Naive thymus-derived CD8-positive, alpha-beta T cell (primary cell): ENCODE data around the gene ARL16. TPM values are rescaled to one million over a fixed set of nuclear protein-coding genes. Genes with fewer than 3 reads are reported as not detected.
A peak's percentile ranks its signal among the peaks of the same experiment; 100 is the strongest.
"Not testable (repeated sequence)": the region's sequence is repeated elsewhere in the genome, so short reads cannot be mapped to it uniquely, and the experiment has no call there.

Experiments used
- ATAC-seq, 2 donors: fragments of 150-1000 bp; cut with Tn5 transposase in 1 of 2; sonication (Bioruptor Pico), chemical (Tn5 transposase) in 1 of 2; 1 replicate in 1 of 2; 2 replicates in 1 of 2; pipeline ENCODE4 v1.10.0; 2021; ENCODE audit warnings: mild to moderate bottlenecking in 2 of 2, moderate library complexity in 2 of 2
- POLR2A ChIA-PET: fragments of 350-600 bp; sonication (Branson Sonifier 250); formaldehyde crosslinking; loops from one replicate; lab custom pipeline; 2021; ENCODE audit warnings: antibody characterized with exemption; lab: Charles Lee
- DNase-seq, 10 donors: peaks; one replicate each; pipeline versions ENCODE4 v3.0.0 to v3.0.0-alpha.2; 2020 to 2022
- H3K27ac Mint-ChIP-seq, 10 donors: one replicate each; pipeline ENCODE4 v1.8.0; 2020 to 2022; ENCODE audit warnings: mild to moderate bottlenecking in 10 of 10, mixed read lengths in 10 of 10, moderate library complexity in 4 of 10, inconsistent platforms in 1 of 10
- H3K27me3 Mint-ChIP-seq, 5 donors: one replicate each; pipeline ENCODE4 v1.8.0; 2021 to 2022; ENCODE audit warnings: mixed read lengths in 5 of 5
- H3K36me3 Mint-ChIP-seq, 3 donors: one replicate each; pipeline ENCODE4 v1.8.0; 2020 to 2022; ENCODE audit warnings: mixed read lengths in 3 of 3, mild to moderate bottlenecking in 2 of 3, inconsistent platforms in 1 of 3
- H3K4me1 Mint-ChIP-seq, 4 donors: one replicate each; pipeline ENCODE4 v1.8.0; 2021 to 2022; ENCODE audit warnings: mixed read lengths in 4 of 4
- H3K4me3 Mint-ChIP-seq, 10 donors: one replicate each; pipeline ENCODE4 v1.8.0; 2020 to 2022; ENCODE audit warnings: mild to moderate bottlenecking in 10 of 10, mixed read lengths in 10 of 10, moderate library complexity in 6 of 10, inconsistent platforms in 1 of 10
- H3K9me3 Mint-ChIP-seq, 9 donors: one replicate each; pipeline ENCODE4 v1.8.0; 2020 to 2022; ENCODE audit warnings: mixed read lengths in 9 of 9, mild to moderate bottlenecking in 3 of 9, inconsistent platforms in 1 of 9, moderate library complexity in 1 of 9
- polyA plus RNA-seq, 3 donors: library from polyadenylated mRNA; unstranded; fragments of 300-500 nt; fragmentation: Illumina TruSeq; gene quantifications; one replicate each; pipeline ENCODE4 v1.2.3, GENCODE V29; 2021
- total RNA-seq, 8 experiments: library from RNA in 2 of 8; stranded (reverse) in 2 of 8; gene quantifications; one replicate each; pipeline ENCODE4 v1.2.3 and lab custom pipeline; 2021 to 2026

Gene ARL16
- total and polyA plus RNA-seq, 5 experiments from 2014 or later: 23.4 to 39.3 (median 26.8) TPM

GRCh38 chr17:81688616-81689015 lies 5.0 kb upstream of the ARL16 start:
- peaks cover 0 to 47% (median 0%) of the 10 kb centered on the region in 3 donors for H3K36me3 Mint-ChIP-seq
- ATAC-seq (no peak), DNase-seq (no peak)
- H3K4me1 Mint-ChIP-seq: peaks cover 20 to 42% (median 27%) of the 10 kb centered on the region in 4 donors
- POLR2A ChIA-PET: no interaction called here
- peaks cover 0 to 2% (median 0%) of the 10 kb centered on the region in 9 donors for H3K9me3 Mint-ChIP-seq
- peak overlapping the region in 1 of 10 donors; percentile 75 for H3K27ac Mint-ChIP-seq
- no peak overlapping the region for H3K4me3 Mint-ChIP-seq
- no peaks in the 10 kb centered on the region for H3K27me3 Mint-ChIP-seq

GRCh38 chr17:81687770-81688541 lies 4.4 kb upstream of the ARL16 start:
- DNase-seq: no peak
- peaks cover 0 to 2% (median 0%) of the 10 kb centered on the region in 9 donors for H3K9me3 Mint-ChIP-seq
- peaks cover 21 to 44% (median 29%) of the 10 kb centered on the region in 4 donors for H3K4me1 Mint-ChIP-seq
- peak overlapping the region in 2 of 10 donors; percentile 7 to 43 for H3K4me3 Mint-ChIP-seq
- ATAC-seq: no peak
- peak overlapping the region in 3 of 10 donors; percentile 28 to 91 (median 85) for H3K27ac Mint-ChIP-seq
- POLR2A ChIA-PET: interaction anchor here (0.8 to 5.8 kb wide), 2 partner anchors 15 to 23 kb away, joined by 3 to 75 read pairs; partner anchors contain the start of gene MRPL12
- peaks cover 0 to 47% (median 0%) of the 10 kb centered on the region in 3 donors for H3K36me3 Mint-ChIP-seq
- H3K27me3 Mint-ChIP-seq: no peaks in the 10 kb centered on the region

GRCh38 chr17:81686614-81687013 lies 3.0 kb upstream of the ARL16 start:
- H3K9me3 Mint-ChIP-seq: peaks cover 0 to 2% (median 0%) of the 10 kb centered on the region in 9 donors
- peak overlapping the region in 2 of 10 donors; percentile 29 to 84 for H3K4me3 Mint-ChIP-seq
- H3K27me3 Mint-ChIP-seq: no peaks in the 10 kb centered on the region
- DNase-seq (no peak), ATAC-seq (no peak)
- peaks cover 0 to 42% (median 0%) of the 10 kb centered on the region in 3 donors for H3K36me3 Mint-ChIP-seq
- POLR2A ChIA-PET: interaction anchor here (5.6 to 5.8 kb wide), 2 partner anchors 16 to 21 kb away, joined by 75 to 80 read pairs; partner anchors contain the start of genes CCDC137, MRPL12 and OXLD1
- peaks cover 21 to 56% (median 38%) of the 10 kb centered on the region in 4 donors for H3K4me1 Mint-ChIP-seq
- peak overlapping the region in 2 of 10 donors; percentile 79 to 88 for H3K27ac Mint-ChIP-seq

- DNase-seq: no peak
- Mint-ChIP-seq H3K27me3 (no peaks in the 10 kb centered on the region), H3K4me1 (peaks cover 18 to 59% (median 38%) of the 10 kb centered on the region in 4 donors)
Observed at GRCh38 chr17:81685108-81685507, 1.5 kb upstream of the ARL16 start.

GRCh38 chr17:81684442-81684911 lies 880 bp upstream of the ARL16 start:
- peaks cover 0 to 29% (median 0%) of the 10 kb centered on the region in 3 donors for H3K36me3 Mint-ChIP-seq
- ATAC-seq (no peak), DNase-seq (no peak)

More at GRCh38 chr17:81685108-81685507, 1.5 kb upstream of the ARL16 start:
- Mint-ChIP-seq H3K4me3 (peak overlapping the region; percentile 76 to 91 (median 83)), H3K36me3 (peaks cover 0 to 33% (median 0%) of the 10 kb centered on the region in 3 donors), H3K9me3 (peaks cover 0 to 2% (median 0%) of the 10 kb centered on the region in 9 donors), H3K27ac (peak overlapping the region in 9 of 10 donors; percentile 25 to 88 (median 84))
- no peak for ATAC-seq
- POLR2A ChIA-PET: interaction anchor here (4.1 to 5.8 kb wide), 3 partner anchors 11 to 19 kb away, joined by 20 to 80 read pairs (median 75); partner anchors contain the start of genes CCDC137, MRPL12 and OXLD1

GRCh38 chr17:81683208-81683583 lies 401 bp downstream of the ARL16 start:
- POLR2A ChIA-PET: interaction anchor here (0.6 to 5.8 kb wide), 26 partner anchors 8 to 1229 kb away, joined by 3 to 80 read pairs (median 4); partner anchors contain the start of genes CCDC137, CEP131, FAAP100 and MCRIP1
- ATAC-seq: peak; percentile 20 to 41
- H3K9me3 Mint-ChIP-seq: peaks cover 0 to 2% (median 0%) of the 10 kb centered on the region in 9 donors
- peak overlapping the region; percentile 66 to 98 (median 92) for H3K27ac Mint-ChIP-seq
- peaks cover 15 to 50% (median 30%) of the 10 kb centered on the region in 4 donors for H3K4me1 Mint-ChIP-seq
- no peak for DNase-seq
- H3K36me3 Mint-ChIP-seq: peaks cover 0 to 20% (median 0%) of the 10 kb centered on the region in 3 donors
- H3K4me3 Mint-ChIP-seq: peak overlapping the region; percentile 87 to 100 (median 98)
- H3K27me3 Mint-ChIP-seq: no peaks in the 10 kb centered on the region

More at GRCh38 chr17:81684442-81684911, 880 bp upstream of the ARL16 start:
- peaks cover 0 to 2% (median 0%) of the 10 kb centered on the region in 9 donors for H3K9me3 Mint-ChIP-seq
- H3K27ac Mint-ChIP-seq: peak overlapping the region in 9 of 10 donors; percentile 56 to 88 (median 84)
- H3K4me3 Mint-ChIP-seq: peak overlapping the region; percentile 76 to 91 (median 83)
- no peaks in the 10 kb centered on the region for H3K27me3 Mint-ChIP-seq
- POLR2A ChIA-PET: interaction anchor here (1.0 to 5.8 kb wide), 12 partner anchors 12 to 1230 kb away, joined by 3 to 80 read pairs (median 6); partner anchors contain the start of genes CCDC137, MCRIP1, MRPL12 and OXLD1
- peaks cover 20 to 55% (median 34%) of the 10 kb centered on the region in 4 donors for H3K4me1 Mint-ChIP-seq

- DNase-seq (no peak), ATAC-seq (no peak)
- Mint-ChIP-seq H3K9me3 (peaks cover 0 to 2% (median 0%) of the 10 kb centered on the region in 9 donors), H3K36me3 (peaks cover 0 to 20% (median 0%) of the 10 kb centered on the region in 3 donors), H3K27me3 (no peaks in the 10 kb centered on the region), H3K27ac (peak overlapping the region; percentile 66 to 98 (median 92)), H3K4me1 (peaks cover 15 to 50% (median 30%) of the 10 kb centered on the region in 4 donors), H3K4me3 (peak overlapping the region; percentile 87 to 100 (median 98))
- POLR2A ChIA-PET: interaction anchor here (0.6 to 5.8 kb wide), 15 partner anchors 8 to 1228 kb away, joined by 3 to 80 read pairs (median 4); partner anchors contain the start of genes CCDC137, FAAP100, MCRIP1 and MRPL12
Observed at GRCh38 chr17:81682565-81683207, 911 bp downstream of the ARL16 start.

- Mint-ChIP-seq H3K4me3 (peak overlapping the region in 7 of 10 donors; percentile 4 to 48 (median 11)), H3K27me3 (no peaks in the 10 kb centered on the region), H3K27ac (peak overlapping the region in 2 of 10 donors; percentile 34 to 40), H3K4me1 (peaks cover 9 to 43% (median 27%) of the 10 kb centered on the region in 4 donors), H3K36me3 (peaks cover 0 to 11% (median 0%) of the 10 kb centered on the region in 3 donors), H3K9me3 (peaks cover 0 to 2% (median 0%) of the 10 kb centered on the region in 9 donors)
- DNase-seq: no peak
- POLR2A ChIA-PET: interaction anchor here (1.0 to 5.6 kb wide), 8 partner anchors 8 to 390 kb away, joined by 3 to 80 read pairs (median 7); partner anchors contain the start of genes CCDC137, FAAP100, OXLD1 and SLC25A10
- ATAC-seq: no peak
Observed at GRCh38 chr17:81681672-81682071, 1.9 kb downstream of the ARL16 start.

- ATAC-seq (no peak), DNase-seq (no peak)
- POLR2A ChIA-PET: no interaction called here
- Mint-ChIP-seq H3K36me3 (peaks cover 0 to 6% (median 0%) of the 10 kb centered on the region in 3 donors), H3K27me3 (no peaks in the 10 kb centered on the region), H3K4me1 (peaks cover 9 to 37% (median 29%) of the 10 kb centered on the region in 4 donors), H3K4me3 (peak overlapping the region in 3 of 10 donors; percentile 18 to 41 (median 36)), H3K9me3 (peaks cover 0 to 2% (median 0%) of the 10 kb centered on the region in 9 donors), H3K27ac (no peak overlapping the region)
Observed at GRCh38 chr17:81680150-81680549, 3.4 kb downstream of the ARL16 start.

- Mint-ChIP-seq H3K27ac (peak overlapping the region in 1 of 10 donors; percentile 7), H3K9me3 (no peaks in the 10 kb centered on the region), H3K4me1 (peaks cover 1 to 15% (median 9%) of the 10 kb centered on the region in 4 donors), H3K27me3 (no peaks in the 10 kb centered on the region), H3K4me3 (no peak overlapping the region), H3K36me3 (peaks cover 0 to 28% (median 0%) of the 10 kb centered on the region in 3 donors)
- POLR2A ChIA-PET: interaction anchor here (0.8 to 1.3 kb wide), 2 partner anchors 11 to 1100 kb away, joined by 3 to 4 read pairs; partner anchors contain the start of genes CCDC137 and OXLD1
- DNase-seq (no peak), ATAC-seq (no peak)
Observed at GRCh38 chr17:81676906-81677305, 6.7 kb downstream of the ARL16 start.

GRCh38 chr17:81675515-81676221 lies 7.9 kb downstream of the ARL16 start:
- POLR2A ChIA-PET: interaction anchor here (1.1 to 1.3 kb wide), 2 partner anchors 8 to 9 kb away, joined by 3 to 4 read pairs; partner anchors contain the start of genes ARL16, CCDC137 and OXLD1
- H3K27me3 Mint-ChIP-seq, H3K4me1 Mint-ChIP-seq, ATAC-seq, H3K9me3 Mint-ChIP-seq, H3K4me3 Mint-ChIP-seq: not testable (repeated sequence)
- H3K27ac Mint-ChIP-seq: peak overlapping the region in 1 of 10 donors; percentile 33
- H3K36me3 Mint-ChIP-seq: peaks cover 0 to 35% (median 0%) of the 10 kb centered on the region in 3 donors
- peak in 1 of 10 donors; percentile 25 for DNase-seq
